ENCODE results near the gene MICAL3.

The MICAL3 gene

GRCh38 chr22:17957693-17958092 is 66.7 kb downstream of the MICAL3 start:
- peaks cover 12% of the 10 kb centered on the region; the same call in 1 of the 2 replicates for H3K36me3 ChIP-seq
- no peak overlapping the region for H3K4me2 ChIP-seq
- H3K27ac ChIP-seq = no peak overlapping the region
- H3K27me3 ChIP-seq = no peaks in the 10 kb centered on the region
- no peak overlapping the region for H3K9ac ChIP-seq
- TF ChIP-seq Cebpa-rat (IDR thresholded peaks at IDR 0.05) = no peak
- H3K4me1 ChIP-seq = peaks cover 30% of the 10 kb centered on the region
- no peaks in the 10 kb centered on the region for H3K9me3 ChIP-seq
- no peak overlapping the region for H3K4me3 ChIP-seq
- peaks cover 92% of the 10 kb centered on the region for H4K20me1 ChIP-seq

- H3K4me1 ChIP-seq = peaks cover 27% of the 10 kb centered on the region
- H3K4me2 ChIP-seq = peak overlapping the region; percentile 22; the same call in 1 of the 2 replicates
- no peak for TF ChIP-seq Cebpa-rat (IDR thresholded peaks at IDR 0.05)
- H3K9me3 ChIP-seq = no peaks in the 10 kb centered on the region
- no peak overlapping the region for H3K4me3 ChIP-seq
- peaks cover 92% of the 10 kb centered on the region for H4K20me1 ChIP-seq
- no peak overlapping the region for H3K27ac ChIP-seq
- H3K27me3 ChIP-seq = no peaks in the 10 kb centered on the region
- peaks cover 11% of the 10 kb centered on the region; the same call in 1 of the 2 replicates for H3K36me3 ChIP-seq
- no peak overlapping the region for H3K9ac ChIP-seq
Measured at GRCh38 chr22:17957204-17957603, 67.2 kb downstream of the MICAL3 start.

GRCh38 chr22:17956630-17957029 is 67.7 kb downstream of the MICAL3 start:
- no peaks in the 10 kb centered on the region for H3K9me3 ChIP-seq
- peak overlapping the region; percentile 22; the same call in 1 of the 2 replicates for H3K4me2 ChIP-seq
- no peak overlapping the region for H3K9ac ChIP-seq
- H3K36me3 ChIP-seq = 0 out of 2 replicates have a peak, but pooled peaks cover 6% of the 10 kb centered on the region
- H3K4me1 ChIP-seq = peaks cover 25% of the 10 kb centered on the region
- H3K27me3 ChIP-seq = no peaks in the 10 kb centered on the region
- TF ChIP-seq Cebpa-rat (IDR thresholded peaks at IDR 0.05) = no peak
- H3K4me3 ChIP-seq = no peak overlapping the region
- H3K27ac ChIP-seq = no peak overlapping the region
- peaks cover 92% of the 10 kb centered on the region for H4K20me1 ChIP-seq

- Histone ChIP-seq H3K4me1 (peaks cover 33% of the 10 kb centered on the region), H4K20me1 (peaks cover 92% of the 10 kb centered on the region), H3K27me3 (no peaks in the 10 kb centered on the region), H3K4me2 (no peak overlapping the region), H3K27ac (no peak overlapping the region), H3K36me3 (0 out of 2 replicates have a peak, but pooled peaks cover 6% of the 10 kb centered on the region), H3K9me3 (no peaks in the 10 kb centered on the region), H3K9ac (no peak overlapping the region), H3K4me3 (no peak overlapping the region)
- no peak for TF ChIP-seq Cebpa-rat (IDR thresholded peaks at IDR 0.05)
Measured at GRCh38 chr22:17955590-17956379, 68.6 kb downstream of the MICAL3 start.

- no peak overlapping the region for H3K4me2 ChIP-seq
- no peaks in the 10 kb centered on the region for H3K9me3 ChIP-seq
- peaks cover 38% of the 10 kb centered on the region for H3K4me1 ChIP-seq
- no peak overlapping the region for H3K4me3 ChIP-seq
- H3K27ac ChIP-seq = no peak overlapping the region
- H3K9ac ChIP-seq = no peak overlapping the region
- no peak for TF ChIP-seq Cebpa-rat (IDR thresholded peaks at IDR 0.05)
- H4K20me1 ChIP-seq = peaks cover 92% of the 10 kb centered on the region
- H3K27me3 ChIP-seq = no peaks in the 10 kb centered on the region
- 0 out of 2 replicates have a peak, but pooled peaks cover 3% of the 10 kb centered on the region for H3K36me3 ChIP-seq
Measured at GRCh38 chr22:17954860-17955587, 69.3 kb downstream of the MICAL3 start.

- H3K4me2 ChIP-seq = no peak overlapping the region
- H3K9ac ChIP-seq = no peak overlapping the region
- H3K27me3 ChIP-seq = no peaks in the 10 kb centered on the region
- H3K4me3 ChIP-seq = no peak overlapping the region
- H4K20me1 ChIP-seq = peaks cover 92% of the 10 kb centered on the region
- H3K9me3 ChIP-seq = no peaks in the 10 kb centered on the region
- peaks cover 43% of the 10 kb centered on the region for H3K4me1 ChIP-seq
- TF ChIP-seq Cebpa-rat (IDR thresholded peaks at IDR 0.05) = no peak
- no peaks in the 10 kb centered on the region for H3K36me3 ChIP-seq
- H3K27ac ChIP-seq = no peak overlapping the region
Measured at GRCh38 chr22:17954200-17954859, 70.0 kb downstream of the MICAL3 start.

- H3K27ac ChIP-seq = no peak overlapping the region
- no peak for TF ChIP-seq Cebpa-rat (IDR thresholded peaks at IDR 0.05)
- H4K20me1 ChIP-seq = peaks cover 98% of the 10 kb centered on the region
Measured at GRCh38 chr22:17953147-17953546, 71.2 kb downstream of the MICAL3 start.

GRCh38 chr22:17952273-17952801 is 72.0 kb downstream of the MICAL3 start:
- Histone ChIP-seq H3K4me3 (no peak overlapping the region), H4K20me1 (peaks cover 98% of the 10 kb centered on the region), H3K36me3 (no peaks in the 10 kb centered on the region), H3K4me1 (peaks cover 61% of the 10 kb centered on the region), H3K27ac (no peak overlapping the region), H3K9ac (no peak overlapping the region), H3K9me3 (no peaks in the 10 kb centered on the region), H3K4me2 (no peak overlapping the region), H3K27me3 (no peaks in the 10 kb centered on the region)
- no peak for TF ChIP-seq Cebpa-rat (IDR thresholded peaks at IDR 0.05)

More at GRCh38 chr22:17953147-17953546, 71.2 kb downstream of the MICAL3 start:
- Histone ChIP-seq H3K36me3 (no peaks in the 10 kb centered on the region), H3K9me3 (no peaks in the 10 kb centered on the region), H3K9ac (no peak overlapping the region), H3K4me2 (no peak overlapping the region), H3K4me1 (peaks cover 55% of the 10 kb centered on the region), H3K4me3 (no peak overlapping the region), H3K27me3 (no peaks in the 10 kb centered on the region)

GRCh38 chr22:17951315-17951714 is 73.0 kb downstream of the MICAL3 start:
- Histone ChIP-seq H3K4me3 (no peak overlapping the region), H3K27ac (no peak overlapping the region), H3K36me3 (no peaks in the 10 kb centered on the region), H3K4me2 (no peak overlapping the region), H4K20me1 (peaks cover 98% of the 10 kb centered on the region), H3K9me3 (no peaks in the 10 kb centered on the region), H3K9ac (no peak overlapping the region), H3K27me3 (no peaks in the 10 kb centered on the region), H3K4me1 (peaks cover 61% of the 10 kb centered on the region)
- TF ChIP-seq Cebpa-rat (IDR thresholded peaks at IDR 0.05) = no peak

Data from BLaER1 (cell line).